ENCODE data around the gene AKIRIN2. TPM values are rescaled to one million over a fixed set of nuclear protein-coding genes. Genes with fewer than 3 reads are reported as not detected.

AKIRIN2 gene
- total RNA-seq, 1 donor = 92.1 TPM

GRCh38 chr6:87658516-87658915 is 43.5 kb downstream of the AKIRIN2 start:
- H3K9me3 ChIP-seq (ENCODE audit: low read depth, low read length) = no peaks in the 10 kb centered on the region
- H3K4me3 ChIP-seq (ENCODE audit: low read length) = no peak overlapping the region
- H3K4me1 ChIP-seq (ENCODE audit: insufficient read depth, low read length) = no peaks in the 10 kb centered on the region
- no peaks in the 10 kb centered on the region for H3K27me3 ChIP-seq (ENCODE audit: insufficient read depth, low read length)

- Histone ChIP-seq H3K27me3 (ENCODE audit: insufficient read depth, low read length) (no peaks in the 10 kb centered on the region), H3K4me3 (ENCODE audit: low read length) (no peak overlapping the region), H3K9me3 (ENCODE audit: low read depth, low read length) (no peaks in the 10 kb centered on the region)
Measured at GRCh38 chr6:87656857-87657256, 45.2 kb downstream of the AKIRIN2 start.

GRCh38 chr6:87655824-87656223 is 46.2 kb downstream of the AKIRIN2 start:
- no peaks in the 10 kb centered on the region for H3K27me3 ChIP-seq (ENCODE audit: insufficient read depth, low read length)
- H3K9me3 ChIP-seq (ENCODE audit: low read depth, low read length) = no peaks in the 10 kb centered on the region
- no peak overlapping the region for H3K4me3 ChIP-seq (ENCODE audit: low read length)
- H3K4me1 ChIP-seq (ENCODE audit: insufficient read depth, low read length) = no peaks in the 10 kb centered on the region

More at GRCh38 chr6:87656857-87657256, 45.2 kb downstream of the AKIRIN2 start:
- H3K4me1 ChIP-seq (ENCODE audit: insufficient read depth, low read length) = no peaks in the 10 kb centered on the region

GRCh38 chr6:87654875-87655454 is 47.1 kb downstream of the AKIRIN2 start:
- Histone ChIP-seq H3K4me3 (ENCODE audit: low read length) (no peak overlapping the region), H3K27me3 (ENCODE audit: insufficient read depth, low read length) (no peaks in the 10 kb centered on the region), H3K4me1 (ENCODE audit: insufficient read depth, low read length) (no peaks in the 10 kb centered on the region), H3K9me3 (ENCODE audit: low read depth, low read length) (no peaks in the 10 kb centered on the region)

- H3K27me3 ChIP-seq (ENCODE audit: insufficient read depth, low read length) = no peaks in the 10 kb centered on the region
- H3K4me3 ChIP-seq (ENCODE audit: low read length) = no peak overlapping the region
- no peaks in the 10 kb centered on the region for H3K9me3 ChIP-seq (ENCODE audit: low read depth, low read length)
- no peaks in the 10 kb centered on the region for H3K4me1 ChIP-seq (ENCODE audit: insufficient read depth, low read length)
Measured at GRCh38 chr6:87654122-87654521, 47.9 kb downstream of the AKIRIN2 start.

GRCh38 chr6:87653074-87653962 is 48.7 kb downstream of the AKIRIN2 start:
- no peaks in the 10 kb centered on the region for H3K9me3 ChIP-seq (ENCODE audit: low read depth, low read length)

GRCh38 chr6:87645080-87645479 is 57.0 kb downstream of the AKIRIN2 start:
- Histone ChIP-seq H3K4me1 (ENCODE audit: insufficient read depth, low read length) (peaks cover 5% of the 10 kb centered on the region), H3K4me3 (ENCODE audit: low read length) (no peak overlapping the region), H3K27me3 (ENCODE audit: insufficient read depth, low read length) (no peaks in the 10 kb centered on the region), H3K9me3 (ENCODE audit: low read depth, low read length) (no peaks in the 10 kb centered on the region)

More at GRCh38 chr6:87653074-87653962, 48.7 kb downstream of the AKIRIN2 start:
- no peaks in the 10 kb centered on the region for H3K4me1 ChIP-seq (ENCODE audit: insufficient read depth, low read length)
- no peak overlapping the region for H3K4me3 ChIP-seq (ENCODE audit: low read length)
- H3K27me3 ChIP-seq (ENCODE audit: insufficient read depth, low read length) = no peaks in the 10 kb centered on the region

GRCh38 chr6:87641065-87641692 is 60.9 kb downstream of the AKIRIN2 start:
- no peaks in the 10 kb centered on the region for H3K27me3 ChIP-seq (ENCODE audit: insufficient read depth, low read length)
- H3K4me1 ChIP-seq (ENCODE audit: insufficient read depth, low read length) = peaks cover 5% of the 10 kb centered on the region
- H3K9me3 ChIP-seq (ENCODE audit: low read depth, low read length) = no peaks in the 10 kb centered on the region
- H3K4me3 ChIP-seq (ENCODE audit: low read length) = no peak overlapping the region

GRCh38 chr6:87639373-87639772 is 62.7 kb downstream of the AKIRIN2 start:
- Histone ChIP-seq H3K27me3 (ENCODE audit: insufficient read depth, low read length) (no peaks in the 10 kb centered on the region), H3K4me1 (ENCODE audit: insufficient read depth, low read length) (no peaks in the 10 kb centered on the region), H3K4me3 (ENCODE audit: low read length) (no peak overlapping the region), H3K9me3 (ENCODE audit: low read depth, low read length) (no peaks in the 10 kb centered on the region)

- Histone ChIP-seq H3K27me3 (ENCODE audit: insufficient read depth, low read length) (no peaks in the 10 kb centered on the region), H3K4me3 (ENCODE audit: low read length) (no peak overlapping the region), H3K9me3 (ENCODE audit: low read depth, low read length) (no peaks in the 10 kb centered on the region), H3K4me1 (ENCODE audit: insufficient read depth, low read length) (no peaks in the 10 kb centered on the region)
Measured at GRCh38 chr6:87637106-87637505, 64.9 kb downstream of the AKIRIN2 start.

- H3K9me3 ChIP-seq (ENCODE audit: low read depth, low read length) = no peaks in the 10 kb centered on the region
- no peaks in the 10 kb centered on the region for H3K4me1 ChIP-seq (ENCODE audit: insufficient read depth, low read length)
- no peak overlapping the region for H3K4me3 ChIP-seq (ENCODE audit: low read length)
- H3K27me3 ChIP-seq (ENCODE audit: insufficient read depth, low read length) = no peaks in the 10 kb centered on the region
Measured at GRCh38 chr6:87636315-87636714, 65.7 kb downstream of the AKIRIN2 start.

- H3K4me1 ChIP-seq (ENCODE audit: insufficient read depth, low read length) = no peaks in the 10 kb centered on the region
- no peak overlapping the region for H3K4me3 ChIP-seq (ENCODE audit: low read length)
- H3K27me3 ChIP-seq (ENCODE audit: insufficient read depth, low read length) = no peaks in the 10 kb centered on the region
- H3K9me3 ChIP-seq (ENCODE audit: low read depth, low read length) = no peaks in the 10 kb centered on the region
Measured at GRCh38 chr6:87633851-87634250, 68.2 kb downstream of the AKIRIN2 start.

- Histone ChIP-seq H3K9me3 (ENCODE audit: low read depth, low read length) (no peaks in the 10 kb centered on the region), H3K27me3 (ENCODE audit: insufficient read depth, low read length) (no peaks in the 10 kb centered on the region), H3K4me3 (ENCODE audit: low read length) (no peak overlapping the region), H3K4me1 (ENCODE audit: insufficient read depth, low read length) (no peaks in the 10 kb centered on the region)
Measured at GRCh38 chr6:87630746-87631145, 71.3 kb downstream of the AKIRIN2 start.

- Histone ChIP-seq H3K27me3 (ENCODE audit: insufficient read depth, low read length) (no peaks in the 10 kb centered on the region), H3K4me1 (ENCODE audit: insufficient read depth, low read length) (no peaks in the 10 kb centered on the region), H3K9me3 (ENCODE audit: low read depth, low read length) (no peaks in the 10 kb centered on the region), H3K4me3 (ENCODE audit: low read length) (no peak overlapping the region)
Measured at GRCh38 chr6:87628881-87629280, 73.2 kb downstream of the AKIRIN2 start.

- no peak overlapping the region for H3K4me3 ChIP-seq (ENCODE audit: low read length)
- H3K27me3 ChIP-seq (ENCODE audit: insufficient read depth, low read length) = no peaks in the 10 kb centered on the region
- H3K4me1 ChIP-seq (ENCODE audit: insufficient read depth, low read length) = no peaks in the 10 kb centered on the region
- no peaks in the 10 kb centered on the region for H3K9me3 ChIP-seq (ENCODE audit: low read depth, low read length)
Measured at GRCh38 chr6:87628424-87628823, 73.6 kb downstream of the AKIRIN2 start.

All from mononuclear cell (primary cell).